AG04450 (cell line): ENCODE data around the gene OMP. TPM values are rescaled to one million over a fixed set of nuclear protein-coding genes. Genes with fewer than 3 reads are reported as not detected.

ENCODE experiments used
- CTCF ChIA-PET: fragments of 300-600, 350-600 bp; formaldehyde crosslinking; extraction: SDS; loops from one replicate; lab custom pipeline; 2022; ENCODE audit warnings: antibody characterized with exemption, inconsistent platforms; lab: Charles Lee
- POLR2A ChIA-PET: fragments of 350-600 bp; formaldehyde crosslinking; extraction: SDS; loops from one replicate; lab custom pipeline; 2021; ENCODE audit warnings: antibody characterized with exemption, inconsistent platforms; lab: Yijun Ruan, JAX
- DNase-seq: peaks from one replicate; pipeline ENCODE4 v3.0.0-alpha.2; 2011; ENCODE audit warnings: low read depth, low spot score
- H3K27ac ChIP-seq: one replicate; pipeline ENCODE4 v1.5.1; 2012; ENCODE audit warnings: low read depth, low read length, control low read depth
- H3K27me3 ChIP-seq: one replicate; pipeline ENCODE4 v1.6.0; 2012; ENCODE audit warnings: low read length; ENCODE audit not compliant: control insufficient read depth, insufficient read depth
- H3K4me3 ChIP-seq: 2 replicates; pipeline ENCODE4 v1.5.1; 2011; ENCODE audit warnings: mild to moderate bottlenecking, low read depth, low read length, control low read depth
- H3K9me3 ChIP-seq: 2 replicates; pipeline ENCODE4 v1.5.1; 2012; ENCODE audit warnings: low read length; ENCODE audit not compliant: control insufficient read depth, insufficient read depth
- CTCF ChIP-seq: IDR thresholded peaks from 2 replicates; pipeline ENCODE4 v1.5.1; 2011; ENCODE audit warnings: low read depth, low read length, control low read depth, inconsistent platforms
- polyA plus RNA-seq: library from polyadenylated mRNA; depleted of rRNA; stranded (reverse); fragments of >200 nt; gene quantifications from 2 replicates; pipeline ENCODE4 v1.2.3, GENCODE V29; 2011

Gene OMP
- polyA plus RNA-seq, 1 experiment, result not detected

- TF ChIP-seq CTCF, result no peak
- H3K27ac ChIP-seq, result no peak overlapping the region
- H3K4me3 ChIP-seq, result no peak overlapping the region
- H3K27me3 ChIP-seq, result no peaks in the 10 kb centered on the region
- no peaks in the 10 kb centered on the region for H3K9me3 ChIP-seq
- POLR2A ChIA-PET, result no interaction called here
- DNase-seq, result no peak
- CTCF ChIA-PET, result no interaction called here
These were observed 17.0 kb upstream of the OMP start for GRCh38 chr11:77085652-77086051.

GRCh38 chr11:77086521-77087472, 15.8 kb upstream of the OMP start:
- no peaks in the 10 kb centered on the region for H3K27me3 ChIP-seq
- no peaks in the 10 kb centered on the region for H3K9me3 ChIP-seq
- H3K4me3 ChIP-seq, result no peak overlapping the region
- CTCF ChIA-PET, result interaction anchor here (0.6 kb wide), 1 partner anchor 40 kb away, joined by 3 read pairs; no protein-coding TSS in a partner anchor
- no peak overlapping the region for H3K27ac ChIP-seq
- TF ChIP-seq CTCF, result no peak
- POLR2A ChIA-PET, result no interaction called here
- DNase-seq, result no peak

DNA sequence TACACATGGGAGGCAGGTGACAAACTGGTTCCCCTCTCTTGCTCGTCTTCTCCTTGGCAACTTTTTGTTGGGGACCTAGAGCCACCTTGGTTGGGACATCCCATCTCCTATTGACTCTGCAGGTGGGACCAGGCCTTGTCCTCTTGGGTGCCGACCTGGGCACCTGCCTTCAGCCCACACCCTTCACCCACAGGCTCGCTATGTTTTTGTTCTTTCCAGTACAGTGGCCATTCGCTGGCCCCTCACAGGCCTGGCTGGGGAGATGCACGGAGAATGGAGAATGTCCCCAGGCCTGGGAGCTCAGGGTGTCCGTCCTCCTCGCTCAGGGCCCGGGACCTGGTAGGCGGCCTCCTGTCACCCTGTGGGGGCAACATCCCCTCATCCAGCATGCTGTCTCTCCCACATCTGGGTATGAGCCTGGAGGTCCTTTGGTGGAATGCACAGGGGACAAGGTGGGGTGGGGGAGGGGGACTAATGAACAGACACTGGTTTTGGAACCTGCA, 14.9 kb upstream of the OMP start:
- Histone ChIP-seq H3K27ac (no peak overlapping the region), H3K27me3 (no peaks in the 10 kb centered on the region), H3K4me3 (no peak overlapping the region), H3K9me3 (no peaks in the 10 kb centered on the region)
- DNase-seq, result no peak
- ChIA-PET CTCF (interaction anchor here (0.6 to 6.7 kb wide), 2 partner anchors 21 to 40 kb away, joined by 3 to 156 read pairs; partner anchors contain the start of gene CAPN5), POLR2A (no interaction called here)
- no peak for TF ChIP-seq CTCF

GRCh38 chr11:77088236-77089003, 14.2 kb upstream of the OMP start:
- H3K4me3 ChIP-seq, result no peak overlapping the region
- no peak overlapping the region for H3K27ac ChIP-seq
- ChIA-PET POLR2A (no interaction called here), CTCF (interaction anchor here (0.6 to 6.7 kb wide), 2 partner anchors 22 to 40 kb away, joined by 3 to 156 read pairs; partner anchors contain the start of gene CAPN5)
- no peak for TF ChIP-seq CTCF
- no peak for DNase-seq
- H3K9me3 ChIP-seq, result no peaks in the 10 kb centered on the region
- no peaks in the 10 kb centered on the region for H3K27me3 ChIP-seq
